B cell (primary cell): ENCODE results near the gene BCDIN3D. TPM values are rescaled to one million over a fixed set of nuclear protein-coding genes. Genes with fewer than 3 reads are reported as not detected.

Experiments
- ATAC-seq: fragments of 200-7000 bp; cut with Tn5 transposase; one replicate; pipeline ENCODE4 v1.10.0; 2021; ENCODE audit warnings: low read depth, mild to moderate bottlenecking, moderate number of reproducible peaks, moderate library complexity
- CTCF ChIA-PET: fragments of 350-600 bp; sonication (Branson Sonifier 250); formaldehyde crosslinking; loops from one replicate; lab custom pipeline; 2021; ENCODE audit warnings: antibody characterized with exemption, inconsistent platforms; lab: Charles Lee
- POLR2A ChIA-PET: fragments of 350-600 bp; sonication (Branson Sonifier 250); formaldehyde crosslinking; loops from one replicate; lab custom pipeline; 2021; ENCODE audit warnings: antibody characterized with exemption; lab: Charles Lee
- DNase-seq: peaks from one replicate; pipeline ENCODE4 v3.0.0; 2013
- H2AFZ ChIP-seq: 2 replicates; pipeline ENCODE4 v1.6.1; 2012; ENCODE audit warnings: mild to moderate bottlenecking, low read depth, low read length; ENCODE audit not compliant: insufficient read depth, poor library complexity, severe bottlenecking
- H3K27ac ChIP-seq, 2 donors: 1 replicate in 1 of 2; 2 replicates in 1 of 2; pipeline ENCODE4 v1.5.1; 2012 to 2013; ENCODE audit warnings: low read length in 2 of 2, mild to moderate bottlenecking in 2 of 2, moderate library complexity in 1 of 2
- H3K27me3 ChIP-seq, 4 experiments: fragments of 200-600 bp in 1 of 4; sonication (generic) in 1 of 4; replicated peaks in 1 of 4; 1 replicate in 2 of 4; 2 replicates in 2 of 4; pipeline versions ENCODE4 v1.6.1 to v1.7.0; 2013 to 2016; ENCODE audit warnings: low read length in 3 of 4, mild to moderate bottlenecking in 2 of 4, mixed read lengths in 1 of 4, moderate library complexity in 1 of 4; ENCODE audit not compliant: insufficient read depth in 4 of 4, control insufficient read depth in 3 of 4; ENCODE audit errors: control extremely low read depth in 1 of 4
- H3K36me3 ChIP-seq, 2 experiments: replicated peaks in 1 of 2; 1 replicate in 1 of 2; 2 replicates in 1 of 2; pipeline versions ENCODE4 v1.6.1 to v1.7.1; 2013; ENCODE audit warnings: low read length in 1 of 2; ENCODE audit not compliant: insufficient read depth in 2 of 2, control insufficient read depth in 1 of 2; ENCODE audit errors: control extremely low read depth in 1 of 2, extremely low read depth in 1 of 2
- H3K4me1 ChIP-seq, 2 donors: fragments of 200-600 bp in 1 of 2; sonication (generic) in 1 of 2; 1 replicate in 1 of 2; 2 replicates in 1 of 2; pipeline versions ENCODE4 v1.5.1 to v1.6.1; 2013 to 2017; ENCODE audit warnings: low read length in 2 of 2; ENCODE audit not compliant: control insufficient read depth in 2 of 2, insufficient read depth in 2 of 2
- H3K4me2 ChIP-seq: replicated peaks from 2 replicates; pipeline ENCODE3; 2012; ENCODE audit warnings: mild to moderate bottlenecking, low read depth, low read length; ENCODE audit not compliant: poor library complexity, severe bottlenecking
- H3K4me3 ChIP-seq, 5 experiments: fragments of 200-600 bp in 1 of 5; sonication (generic) in 1 of 5; 1 replicate in 3 of 5; 2 replicates in 2 of 5; pipeline versions ENCODE4 v1.5.1 to v1.7.0; 2011 to 2016; ENCODE audit warnings: low read length in 4 of 5, mild to moderate bottlenecking in 4 of 5, low read depth in 2 of 5, control low read depth in 1 of 5, moderate library complexity in 1 of 5; ENCODE audit not compliant: insufficient read depth in 1 of 5; ENCODE audit errors: control extremely low read depth in 1 of 5, extremely low read depth in 1 of 5
- H3K79me2 ChIP-seq: fragments of 200-600 bp; sonication (generic); one replicate; pipeline ENCODE4 v1.6.0; 2016; ENCODE audit warnings: low read length; ENCODE audit not compliant: control insufficient read depth, insufficient read depth
- H3K9ac ChIP-seq: fragments of 200-600 bp; sonication (generic); 2 replicates; pipeline ENCODE4 v1.6.1; 2017; ENCODE audit warnings: mild to moderate bottlenecking, low read length, moderate library complexity
- H3K9me3 ChIP-seq, 3 donors: one replicate each; pipeline versions ENCODE4 v1.6.1 to v1.7.1; 2013; ENCODE audit warnings: low read length in 2 of 3; ENCODE audit not compliant: control insufficient read depth in 2 of 3, insufficient read depth in 1 of 3; ENCODE audit errors: control extremely low read depth in 1 of 3
- H4K20me1 ChIP-seq: 2 replicates; pipeline ENCODE4 v1.6.0; 2012; ENCODE audit warnings: mild to moderate bottlenecking, low read length; ENCODE audit not compliant: insufficient read depth, control insufficient read depth, poor library complexity, severe bottlenecking
- H3K27ac Mint-ChIP-seq: one replicate; pipeline ENCODE4 v1.8.0; 2021; ENCODE audit warnings: mixed read lengths
- H3K27me3 Mint-ChIP-seq: one replicate; pipeline ENCODE4 v1.8.0; 2021; ENCODE audit warnings: mixed read lengths
- H3K4me1 Mint-ChIP-seq: one replicate; pipeline ENCODE4 v1.8.0; 2021; ENCODE audit warnings: mixed read lengths
- H3K4me3 Mint-ChIP-seq: one replicate; pipeline ENCODE4 v1.8.0; 2021; ENCODE audit warnings: mixed read lengths
- H3K9me3 Mint-ChIP-seq: one replicate; pipeline ENCODE4 v1.8.0; 2022; ENCODE audit warnings: mixed read lengths; ENCODE audit not compliant: insufficient read depth
- CTCF ChIP-seq: fragments of 200-600 bp; IDR thresholded peaks from one replicate; pipeline ENCODE4 v1.8.0; 2022; ENCODE audit warnings: antibody characterized with exemption, mild to moderate bottlenecking
- EZH2 ChIP-seq: IDR thresholded peaks from 2 replicates; pipeline ENCODE4 v1.6.1; 2012; ENCODE audit warnings: borderline replicate concordance, low read depth, mild to moderate bottlenecking, moderate library complexity, low read length; ENCODE audit not compliant: insufficient read depth, poor library complexity, severe bottlenecking
- WGBS: methylation state at CpG from one replicate; pipeline ENCODE4 v1.1.5; 2013; ENCODE audit warnings: missing lambda C conversion rate; ENCODE audit not compliant: insufficient coverage; 5-methylcytosine and 5-hydroxymethylcytosine counted together
- intact Hi-C: fragments of 100-400 bp; cut with micrococcal nuclease; formaldehyde crosslinking; loops from one replicate; pipeline ENCODE4 v1.10.0; 2022
- polyA plus RNA-seq: library from polyadenylated mRNA; depleted of rRNA; stranded (reverse); fragments of >200 nt; gene quantifications from 2 replicates; pipeline ENCODE4 v1.2.3, GENCODE V29; 2012
- total RNA-seq, 2 donors: library from RNA; stranded (reverse); fragments of 120-200 nt in 1 of 2; gene quantifications; 1 replicate in 1 of 2; 2 replicates in 1 of 2; pipeline versions ENCODE4 v1.2.3 to v1.2.4, GENCODE V29; 2013 to 2022

BCDIN3D gene
- total and polyA plus RNA-seq, 2 donors (not counting 1 experiment from before 2014, with no cell fraction given): 2.0 to 17.4 TPM

GRCh38 chr12:49801141-49802063 is 41.5 kb downstream of the BCDIN3D start:
- WGBS: 97% methylated on average over 15 of the region's 17 CpGs
- ChIA-PET POLR2A (no interaction called here), CTCF (interaction anchor here (1.7 kb wide), 1 partner anchor 24 kb away, joined by 4 read pairs; no protein-coding TSS in a partner anchor)
- Histone ChIP-seq H3K27me3 (no peaks in the 10 kb centered on the region), H3K9me3 (no peaks in the 10 kb centered on the region), H3K27ac (no peak overlapping the region), H2AFZ (no peak overlapping the region), H3K4me1 (no peaks in the 10 kb centered on the region), H3K4me3 (no peak overlapping the region), H4K20me1 (no peaks in the 10 kb centered on the region), H3K79me2 (no peaks in the 10 kb centered on the region), H3K36me3 (peaks cover 0 to 26% of the 10 kb centered on the region in 2 experiments), H3K9ac (no peak overlapping the region), H3K4me2 (no peak overlapping the region)
- Mint-ChIP-seq H3K9me3 (no peaks in the 10 kb centered on the region), H3K27me3 (no peaks in the 10 kb centered on the region), H3K4me1 (no peaks in the 10 kb centered on the region), H3K27ac (no peak overlapping the region), H3K4me3 (no peak overlapping the region)
- no peak for DNase-seq
- TF ChIP-seq CTCF (no peak), EZH2 (no peak)
- intact Hi-C loops: no loop called here
- ATAC-seq: no peak
